ENCODE results near the gene ENTREP3.
"Not testable (repeated sequence)": the region's sequence is repeated elsewhere in the genome, so short reads cannot be mapped to it uniquely, and the experiment has no call there.

The ENTREP3 gene

GRCh38 chr1:155251566-155251965, 3.7 kb downstream of the ENTREP3 start:
- no peak for DNase-seq (ENCODE audit: low read depth in 2 of 3, low spot score in 1 of 3)

- peak; percentile 94 to 97 (median 94) for DNase-seq (ENCODE audit: low read depth in 2 of 3, low spot score in 1 of 3)
Observed at GRCh38 chr1:155250633-155251449, 4.4 kb downstream of the ENTREP3 start.

- no peak for DNase-seq (ENCODE audit: low read depth in 2 of 3, low spot score in 1 of 3)
Observed at GRCh38 chr1:155250246-155250632, 5.0 kb downstream of the ENTREP3 start.

DNA sequence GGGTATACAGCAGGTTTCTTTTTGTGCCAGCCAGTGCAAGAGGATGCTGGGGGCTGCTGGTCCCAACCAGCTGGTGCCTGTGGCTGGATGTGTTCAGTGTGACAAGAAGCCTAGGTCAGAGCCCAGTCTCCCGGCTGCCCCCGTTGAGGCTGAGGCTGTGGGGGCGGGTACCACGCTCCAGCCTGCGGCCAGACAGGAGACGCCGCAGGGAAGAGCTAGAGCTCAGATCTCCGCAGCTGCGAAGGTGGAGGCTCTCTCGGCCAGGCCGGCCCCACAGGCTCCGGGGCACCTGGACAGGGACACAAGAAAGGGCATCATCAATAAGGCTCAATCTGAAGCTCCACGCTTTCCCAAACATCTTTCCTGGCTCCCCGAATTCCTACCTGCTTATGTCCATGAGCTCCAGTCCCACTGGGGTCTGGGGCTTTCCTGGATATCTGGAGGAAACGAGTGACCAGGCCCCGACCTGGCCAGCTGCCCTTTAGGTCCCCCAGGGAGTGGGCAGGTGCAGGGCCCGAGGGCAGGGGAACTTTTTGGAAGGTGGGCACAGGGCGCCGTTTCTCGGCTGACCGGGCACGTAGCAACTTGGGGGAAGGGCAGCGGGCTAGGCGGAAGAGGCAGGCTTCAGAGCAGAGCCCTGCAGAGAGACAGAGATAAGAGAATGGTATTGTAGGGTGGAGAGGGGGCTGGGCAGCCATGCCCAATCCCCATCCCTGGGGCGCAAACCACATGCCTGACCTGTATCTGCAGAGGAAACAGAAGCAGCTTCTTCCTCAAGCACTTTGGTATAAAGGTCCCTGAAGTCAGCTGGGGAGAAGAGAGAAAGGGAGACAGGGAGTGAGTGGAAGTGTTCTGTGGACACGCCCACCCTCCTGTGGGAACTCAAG, 7.4 kb downstream of the ENTREP3 start:
- no peak for DNase-seq (ENCODE audit: low read depth in 2 of 3, low spot score in 1 of 3)

DNA sequence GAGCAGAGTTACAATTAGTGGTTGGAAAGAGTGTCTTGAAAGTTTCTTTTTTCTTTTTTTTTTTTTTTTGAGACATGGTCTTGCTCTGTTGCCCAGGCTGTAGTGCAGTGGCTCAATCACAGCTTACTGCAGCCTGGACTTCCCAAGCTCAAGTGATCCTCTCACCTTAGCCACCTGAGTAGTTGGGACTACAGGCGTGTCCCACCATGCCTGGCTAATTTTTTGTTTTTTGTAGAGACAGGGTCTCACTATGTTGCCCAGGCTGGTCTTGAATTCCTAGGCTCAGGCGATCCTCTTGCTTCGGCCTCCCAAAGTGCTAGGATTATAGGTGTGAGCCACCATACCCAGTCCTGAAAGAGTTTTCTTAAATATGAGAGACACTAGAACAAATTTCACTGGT, 8.5 kb downstream of the ENTREP3 start:
- DNase-seq (ENCODE audit: low read depth in 2 of 3, low spot score in 1 of 3), result not testable (repeated sequence)

- no peak for DNase-seq (ENCODE audit: low read depth in 2 of 3, low spot score in 1 of 3)
Observed at GRCh38 chr1:155245163-155245524, 10.1 kb downstream of the ENTREP3 start.

DNA sequence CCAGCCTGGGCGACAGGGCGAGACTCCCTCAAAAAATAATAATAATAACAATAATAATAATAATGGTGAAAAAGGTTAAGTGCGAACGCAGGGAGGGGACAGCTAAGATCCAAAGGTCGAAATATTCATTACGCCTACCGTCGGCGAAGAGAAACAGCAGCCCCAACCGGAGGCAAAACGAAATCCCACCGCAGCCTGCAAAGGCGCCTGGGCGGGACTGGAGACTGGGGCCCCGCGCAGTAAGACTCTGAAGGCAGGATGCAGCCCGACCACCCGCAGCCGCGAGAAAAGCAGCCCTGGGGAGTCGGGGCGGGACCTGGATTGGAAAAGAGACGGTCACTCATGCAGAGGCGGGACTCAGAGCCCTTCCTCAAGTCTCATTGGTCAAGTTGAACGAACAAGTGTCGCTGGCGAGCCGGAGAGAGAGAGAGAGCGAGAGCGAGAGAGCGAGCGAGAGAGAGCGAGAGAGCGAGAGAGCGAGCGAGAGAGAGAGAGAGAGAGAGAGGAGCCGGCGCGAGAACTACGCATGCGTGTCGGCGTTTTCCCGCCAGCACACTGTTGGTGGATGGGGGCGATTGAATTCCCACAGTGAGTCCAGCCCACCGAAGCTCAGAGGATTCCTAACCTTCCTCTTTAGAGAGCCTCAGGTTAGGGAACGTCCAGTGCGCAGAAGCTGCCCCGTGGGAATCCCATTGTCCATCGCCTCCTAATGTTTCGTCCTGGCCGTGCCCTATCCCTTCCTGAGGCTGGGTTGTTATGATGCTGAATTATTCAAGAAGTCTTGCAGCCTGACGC, 10.7 kb downstream of the ENTREP3 start:
- DNase-seq (ENCODE audit: low read depth in 2 of 3, low spot score in 1 of 3), result peak; percentile 90 to 95 (median 92)

- DNase-seq (ENCODE audit: low read depth in 2 of 3, low spot score in 1 of 3), result no peak
Observed at GRCh38 chr1:155242805-155243358, 12.4 kb downstream of the ENTREP3 start.

GRCh38 chr1:155241841-155242264, 13.4 kb downstream of the ENTREP3 start:
- no peak for DNase-seq (ENCODE audit: low read depth in 2 of 3, low spot score in 1 of 3)

- peak in 2 of 3 donors; percentile 38 to 60 for DNase-seq (ENCODE audit: low read depth in 2 of 3, low spot score in 1 of 3)
Observed at GRCh38 chr1:155241069-155241679, 14.1 kb downstream of the ENTREP3 start.

- DNase-seq (ENCODE audit: low read depth in 2 of 3, low spot score in 1 of 3), result no peak
Observed at GRCh38 chr1:155236451-155236850, 18.8 kb downstream of the ENTREP3 start.

GRCh38 chr1:155235375-155235774, 19.9 kb downstream of the ENTREP3 start:
- not testable (repeated sequence) for DNase-seq (ENCODE audit: low read depth in 2 of 3, low spot score in 1 of 3)

DNA sequence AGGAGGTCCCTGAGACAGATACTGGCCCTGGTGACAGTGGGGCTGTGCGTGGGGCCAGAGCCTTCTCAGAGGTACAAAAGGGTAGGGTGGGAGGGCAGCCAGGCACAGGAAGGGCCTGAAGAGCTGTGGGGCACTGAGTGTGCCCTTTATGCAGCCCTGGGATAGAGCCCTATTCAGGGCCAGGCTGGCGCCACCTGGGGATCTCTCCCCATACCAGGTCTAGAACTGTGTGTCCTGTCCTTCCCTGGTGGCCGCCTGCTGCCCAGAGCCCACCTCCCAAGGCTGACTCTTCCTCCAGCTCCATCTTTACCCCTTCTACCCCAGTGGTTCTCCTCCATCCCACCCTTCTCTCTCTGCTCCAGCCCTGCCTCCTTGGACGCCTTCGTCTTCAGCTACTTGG, 21.8 kb downstream of the ENTREP3 start:
- DNase-seq (ENCODE audit: low read depth in 2 of 3, low spot score in 1 of 3), result not testable (repeated sequence)

DNA sequence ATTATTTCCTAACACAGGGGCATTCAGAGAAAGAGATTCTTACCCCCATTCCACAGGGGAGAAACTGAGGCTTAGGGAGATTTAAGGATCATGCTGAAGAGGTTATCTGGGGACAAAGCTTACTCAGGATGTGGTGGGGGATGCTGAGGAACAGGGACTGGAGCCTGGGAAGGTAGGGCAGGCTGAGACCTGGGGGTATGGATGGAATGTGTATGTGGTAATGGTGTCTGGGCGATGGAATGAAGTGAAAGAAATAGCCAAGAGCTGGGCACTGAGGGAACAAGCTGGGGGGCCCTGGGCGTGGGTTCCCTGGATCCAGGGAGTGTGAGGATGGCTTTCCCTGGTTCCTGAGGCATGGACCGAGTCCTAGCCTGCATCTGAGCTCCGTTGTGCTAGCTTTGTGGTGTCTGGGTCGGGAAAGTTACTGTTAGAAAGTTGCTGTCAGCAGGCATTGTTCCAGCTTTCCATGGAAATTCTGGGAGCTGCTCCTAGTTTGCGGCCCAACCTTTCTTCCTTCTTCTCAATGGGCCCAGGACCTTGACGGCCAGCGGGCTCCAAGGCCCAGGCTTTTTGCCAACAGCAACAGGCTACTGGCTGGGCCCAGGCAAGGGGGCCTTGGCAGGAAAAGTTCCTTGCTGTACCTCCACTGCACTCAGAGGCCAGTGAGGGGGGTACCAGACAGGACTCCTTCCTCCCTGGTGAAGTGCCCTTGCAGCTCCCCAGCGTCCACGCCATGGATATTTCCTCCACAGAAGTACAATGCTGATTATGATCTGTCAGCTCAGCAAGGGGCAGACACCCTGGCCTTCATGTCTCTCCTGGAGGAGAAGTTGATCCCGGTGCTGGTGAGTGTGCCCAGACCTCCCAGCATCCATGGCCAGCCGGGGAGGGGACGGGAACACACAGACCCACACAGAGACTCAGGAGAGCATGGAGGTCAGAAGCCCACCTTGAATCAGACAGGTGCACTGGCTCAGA, 23.0 kb downstream of the ENTREP3 start:
- not testable (repeated sequence) for DNase-seq (ENCODE audit: low read depth in 2 of 3, low spot score in 1 of 3)

- not testable (repeated sequence) for DNase-seq (ENCODE audit: low read depth in 2 of 3, low spot score in 1 of 3)
Observed at GRCh38 chr1:155231302-155231701, 24.0 kb downstream of the ENTREP3 start.

GRCh38 chr1:155228096-155228427, 27.2 kb downstream of the ENTREP3 start:
- no peak for DNase-seq (ENCODE audit: low read depth in 2 of 3, low spot score in 1 of 3)

DNA sequence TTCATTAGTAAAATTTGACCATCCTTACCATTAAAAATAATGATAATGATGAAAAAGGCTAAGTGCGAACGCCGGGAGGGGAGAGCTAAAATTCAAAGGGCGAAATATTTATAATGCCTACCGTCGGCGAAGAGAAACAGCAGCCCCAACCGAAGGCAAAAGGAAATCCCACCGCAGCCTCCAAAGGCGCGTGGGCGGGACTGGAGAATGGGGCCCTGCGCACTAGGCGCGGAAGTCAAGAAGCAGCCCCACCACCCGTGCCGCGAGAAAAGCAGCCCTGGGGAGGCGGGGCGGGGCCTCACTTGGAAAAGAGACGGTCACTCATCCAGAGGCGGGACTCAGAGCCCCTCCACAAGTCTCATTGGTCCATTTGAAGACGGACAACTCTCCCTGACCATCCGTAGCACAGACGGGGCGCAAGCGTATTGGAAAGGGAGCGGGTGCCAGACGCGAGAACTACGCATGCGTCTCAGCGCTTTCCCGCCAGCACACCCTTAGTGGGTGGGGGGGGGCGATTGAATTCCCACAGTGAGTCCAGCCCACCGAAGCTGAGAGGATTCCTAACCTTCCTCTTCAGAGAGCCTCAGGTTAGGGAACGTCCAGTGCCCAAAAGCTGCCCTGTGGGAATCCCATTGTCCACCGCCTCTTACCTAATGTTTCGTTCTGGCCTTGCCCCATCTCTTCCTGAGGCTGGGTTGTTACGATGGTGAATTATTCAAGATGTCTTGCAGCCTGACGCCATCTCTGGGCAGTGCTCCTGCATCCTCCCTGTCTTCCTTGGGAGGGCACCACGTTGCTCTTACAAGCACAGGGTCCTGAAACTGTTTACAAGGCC, 27.8 kb downstream of the ENTREP3 start:
- DNase-seq (ENCODE audit: low read depth in 2 of 3, low spot score in 1 of 3), result peak; percentile 99 to 100 (median 100)

- DNase-seq (ENCODE audit: low read depth in 2 of 3, low spot score in 1 of 3), result peak in 1 of 3 donors; percentile 44
Observed at GRCh38 chr1:155226910-155227260, 28.4 kb downstream of the ENTREP3 start.
